Muscle of back (tissue), 13 donors: ENCODE data around the gene HOXA3. TPM values are rescaled to one million over a fixed set of nuclear protein-coding genes. Genes with fewer than 3 reads are reported as not detected.

Experiments
- DNase-seq, 3 donors: peaks; one replicate each; pipeline versions ENCODE4 v3.0.0 to v3.0.0-alpha.2; 2013
- long read RNA-seq, 9 donors: transcript quantifications; one replicate each; lab custom pipeline, GENCODE V29; 2026
- polyA plus RNA-seq, 10 donors: library from polyadenylated mRNA; unstranded; fragments of 120-200 nt; gene quantifications; one replicate each; pipeline ENCODE4 v1.2.1, GENCODE V29; 2013; ENCODE audit not compliant: insufficient read length in 10 of 10

The HOXA3 gene
- 10 to 100 TPM in 7 of 10 donors, 1 to 10 TPM in 3; 7.1 to 20.2 (median 13.8) TPM for polyA plus RNA-seq
- long read RNA-seq, donor 1 = 0 reads
- long read RNA-seq, donor 2 = 0 reads
- long read RNA-seq, donor 3 = 0 reads
- long read RNA-seq, donor 4, partial matches to known transcripts = 23 of 25 reads
- long read RNA-seq, donor 4, other reads (novel, unspliced or antisense) = 0 of 25 reads
- long read RNA-seq, donor 5, partial matches to known transcripts = 20 of 23 reads
- long read RNA-seq, donor 5, other reads (novel, unspliced or antisense) = 0 of 23 reads
- long read RNA-seq, donor 6, partial matches to known transcripts = 0 of 2 reads
- long read RNA-seq, donor 6, other reads (novel, unspliced or antisense) = 0 of 2 reads
- long read RNA-seq, donor 7 = 0 reads
- long read RNA-seq, donor 8 = 0 reads
- long read RNA-seq, donor 9 = 0 reads

GRCh38 chr7:27151931-27152815 lies at the start of gene HOXA3:
Gene HOXA3 (minus strand): TSS chr7:27152583. CDS start chr7:27110640, 41,943 bp downstream.
- DNase-seq = peak in 2 of 3 donors; percentile 76 to 94

DNA sequence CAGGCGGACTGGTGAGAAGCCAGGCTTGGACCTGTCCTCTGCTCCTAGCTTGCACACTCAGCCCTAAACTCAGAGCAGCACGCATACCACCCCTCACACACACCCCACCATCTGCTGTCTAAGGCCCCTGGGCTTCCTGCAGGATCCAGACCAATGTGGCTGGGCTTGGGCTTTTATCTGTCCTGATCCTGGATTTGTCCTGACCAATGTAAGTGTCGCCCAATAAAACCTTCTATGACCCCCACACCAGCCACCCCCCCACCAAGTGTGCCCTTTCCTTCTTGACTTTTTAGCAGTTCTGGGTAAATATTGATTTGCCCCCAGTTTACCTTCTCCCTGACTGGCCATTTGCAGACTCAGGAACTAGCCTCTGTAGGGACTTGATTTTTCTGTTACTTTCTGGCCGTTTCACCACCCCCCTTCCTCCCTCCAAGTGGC lies 49.2 kb upstream of the HOXA3 start:
- DNase-seq = no peak

DNA sequence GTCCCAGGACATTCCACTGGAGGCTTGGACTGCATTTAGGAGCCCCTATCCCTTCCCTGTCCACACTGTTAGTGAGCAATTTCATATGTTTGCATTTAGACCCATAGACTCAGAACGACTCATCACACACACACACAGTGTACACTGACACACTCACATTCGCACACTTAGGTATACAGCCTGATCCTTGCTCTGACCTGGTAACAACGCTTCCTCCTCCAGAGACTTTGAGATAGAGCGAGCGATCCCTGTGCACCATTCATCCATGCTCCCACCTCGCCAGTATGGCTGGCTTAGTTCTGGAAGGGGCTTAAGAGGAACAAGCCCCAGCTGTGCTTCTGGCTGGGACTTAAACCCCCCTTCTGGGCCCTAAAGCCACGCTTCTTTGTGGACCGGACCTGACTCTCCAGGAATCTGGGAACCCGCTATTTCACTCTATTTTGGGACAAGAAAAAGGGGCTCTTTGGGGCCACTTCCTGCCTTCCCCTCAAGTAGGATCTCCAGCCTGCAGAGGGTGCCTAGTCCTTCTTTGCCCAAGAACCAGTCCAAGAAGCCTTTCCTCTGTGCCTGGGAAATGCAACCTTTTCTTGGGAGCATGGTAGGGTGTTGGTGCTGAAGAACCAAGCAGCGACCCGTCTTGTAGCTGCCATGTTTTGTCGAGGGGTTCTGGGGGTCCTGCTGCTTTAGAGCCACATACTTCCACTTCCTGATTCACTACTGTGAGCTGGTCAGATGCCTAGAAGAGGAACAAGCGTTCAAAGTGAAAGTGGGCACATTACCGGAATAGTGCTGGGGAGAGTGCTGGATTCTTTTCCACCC lies 48.6 kb upstream of the HOXA3 start:
- peak in 1 of 3 donors; percentile 62 for DNase-seq

DNA sequence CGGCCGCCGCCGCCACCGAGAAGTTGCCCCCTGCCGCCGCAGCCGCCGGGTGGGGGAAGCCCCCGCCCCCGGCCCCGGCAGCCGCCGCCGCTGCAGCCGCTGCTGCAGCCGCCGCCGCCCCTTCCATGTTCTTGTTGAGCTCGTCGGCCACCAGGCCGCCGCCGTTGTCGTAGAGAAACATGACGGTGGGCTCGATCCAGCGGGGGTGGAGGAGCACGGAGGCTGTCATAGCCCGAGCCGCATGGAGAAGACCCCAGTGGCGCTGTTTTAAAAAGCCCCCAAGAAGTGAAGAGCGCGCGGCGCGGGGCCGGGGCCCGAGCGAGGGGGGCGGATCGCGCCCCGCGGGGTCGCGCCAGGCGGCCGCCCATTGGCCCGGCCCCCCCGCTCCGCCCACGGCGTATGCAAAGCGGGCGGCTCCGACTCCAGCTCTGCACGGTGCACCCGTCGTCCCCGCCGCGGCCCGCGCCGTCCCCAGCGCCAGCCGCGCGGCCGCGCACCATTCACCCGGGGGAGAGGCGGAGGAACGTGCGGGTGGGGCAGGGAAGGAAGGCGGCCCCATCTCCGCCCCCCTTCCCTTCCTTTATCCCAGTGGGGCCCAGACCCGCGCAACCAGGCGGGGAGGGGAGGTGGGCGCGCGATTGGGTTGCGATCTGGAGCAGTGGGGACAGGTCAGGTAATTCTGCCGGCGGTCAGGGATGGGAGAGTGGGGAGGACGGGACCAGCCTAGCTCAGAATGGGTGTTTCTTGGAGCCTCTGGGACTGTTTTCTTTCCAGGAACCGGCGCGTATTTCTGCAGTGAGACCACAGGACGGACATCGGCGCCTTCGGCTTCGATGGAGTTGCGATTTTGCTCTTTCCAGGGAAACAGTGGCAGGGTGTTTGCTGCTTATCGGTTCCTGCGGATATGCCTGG lies 47.7 kb upstream of the HOXA3 start, which contains the start of gene HOXA13:
TSS of gene HOXA13 (minus strand) at position 243 of the 912 bp plus-strand sequence. CDS start at position 229, 14 bp downstream.
- peak in 1 of 3 donors; percentile 69 for DNase-seq

- peak in 1 of 3 donors; percentile 79 for DNase-seq
These were observed 46.8 kb upstream of the HOXA3 start for GRCh38 chr7:27198871-27199801.

DNA sequence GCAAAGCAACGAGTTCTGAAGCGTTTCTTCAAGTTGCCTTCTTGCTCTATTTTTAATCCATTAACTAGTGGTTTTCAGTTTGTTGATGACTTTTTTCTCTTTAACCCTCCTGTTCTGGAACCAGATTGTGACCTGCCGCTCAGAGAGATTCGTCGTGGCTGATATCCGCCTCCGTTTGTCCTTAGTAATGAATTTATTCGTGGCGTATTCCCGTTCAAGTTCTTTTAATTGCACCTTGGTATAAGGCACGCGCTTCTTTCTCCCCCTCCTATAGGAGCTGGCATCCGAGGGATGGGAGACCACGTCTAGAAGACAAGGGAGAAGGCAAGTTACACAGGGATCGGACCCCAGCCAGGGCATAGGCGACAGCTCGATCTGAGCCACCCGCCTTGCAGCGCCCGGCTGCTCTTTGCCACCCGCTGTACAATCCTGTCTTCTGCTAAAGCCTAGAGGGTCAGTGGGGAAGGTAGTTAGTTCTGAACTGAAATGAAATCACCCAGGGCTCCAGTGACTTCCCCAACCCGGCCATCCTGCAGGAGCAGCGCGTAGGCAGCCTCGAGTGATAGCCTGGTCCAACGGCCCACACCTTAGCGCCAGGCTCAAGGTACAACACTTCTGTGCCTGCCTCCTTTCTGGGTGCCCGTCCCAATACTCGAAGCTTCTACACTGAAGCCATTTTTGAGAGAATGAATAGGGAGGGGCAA lies 45.9 kb upstream of the HOXA3 start:
- peak in 1 of 3 donors; percentile 73 for DNase-seq

DNA sequence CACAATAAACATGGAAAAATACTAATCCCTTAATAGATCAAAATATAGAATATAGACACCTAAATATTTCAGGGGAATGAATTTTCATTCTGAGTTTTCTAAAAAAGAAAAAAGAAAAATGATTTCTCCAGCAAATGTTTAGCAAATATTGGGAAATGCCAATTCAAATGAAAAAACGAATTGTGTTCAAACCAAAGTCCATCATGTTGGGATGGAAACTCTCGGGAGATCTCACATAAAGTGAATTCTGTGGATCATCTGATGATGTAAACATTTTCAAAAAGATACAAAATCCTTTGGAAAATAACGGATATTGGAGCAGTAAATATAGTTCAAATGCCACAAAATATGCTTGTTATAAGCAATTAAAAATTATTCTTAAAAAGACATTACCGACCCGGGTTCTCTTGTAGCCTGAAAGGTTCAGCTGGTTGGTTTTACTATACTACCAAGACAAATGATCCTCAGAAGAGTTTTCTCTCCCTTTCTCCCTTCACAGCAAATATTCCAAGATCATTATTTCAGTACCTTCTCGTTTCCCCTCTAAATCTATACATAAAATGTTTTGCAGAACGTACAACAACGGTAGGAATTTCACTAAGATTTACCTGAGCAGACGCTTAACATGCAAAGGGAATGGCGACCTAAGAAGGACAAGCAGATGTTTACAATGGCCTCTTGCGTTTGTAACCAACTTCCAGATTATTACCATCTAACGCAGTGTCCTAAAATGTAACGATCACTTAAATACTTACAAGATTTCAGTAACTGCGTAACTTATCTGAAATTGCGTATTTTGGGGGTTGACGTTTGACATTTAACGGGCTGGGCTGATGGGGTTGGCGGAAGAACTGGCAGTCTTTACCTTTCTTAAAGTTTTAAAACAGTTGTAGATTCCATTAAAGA lies 45.0 kb upstream of the HOXA3 start:
- DNase-seq = peak in 1 of 3 donors; percentile 83

GRCh38 chr7:27196287-27196767 lies 43.9 kb upstream of the HOXA3 start:
- DNase-seq = peak; percentile 72 to 92 (median 84)

DNA sequence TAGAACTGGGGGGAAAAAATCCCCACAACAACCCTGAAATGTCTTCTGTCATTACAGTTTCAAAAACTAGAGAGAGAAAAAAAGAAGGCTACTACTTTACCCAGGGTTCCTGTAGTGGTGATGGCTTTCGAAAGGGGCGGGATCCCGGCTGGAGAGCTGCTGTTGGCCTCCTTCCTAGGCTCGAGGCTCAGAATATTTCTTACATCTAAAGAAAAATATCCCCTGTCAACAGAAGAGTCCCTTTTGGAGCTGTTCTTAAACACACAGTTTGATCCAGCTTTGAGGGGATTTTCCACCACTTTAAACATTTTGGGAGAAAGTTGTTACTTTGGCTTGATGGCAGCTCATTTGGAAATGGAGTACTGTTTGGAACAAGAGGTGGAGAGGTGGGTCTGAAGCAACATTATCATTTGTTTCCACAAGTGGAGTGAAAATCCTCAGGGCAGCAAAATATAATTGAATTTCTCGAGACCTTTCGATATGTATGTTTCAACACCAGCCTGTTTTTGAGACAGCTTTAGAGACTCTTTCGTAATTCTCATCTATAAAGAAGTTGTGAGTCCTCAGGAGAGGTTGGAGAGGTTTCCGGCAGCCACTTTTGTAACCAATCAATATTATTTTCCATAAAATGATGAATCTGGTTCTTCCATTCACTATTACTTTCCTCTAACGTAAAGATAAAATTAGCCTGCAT lies 42.5 kb upstream of the HOXA3 start:
- peak in 2 of 3 donors; percentile 6 to 42 for DNase-seq

- no peak for DNase-seq
These were observed 41.6 kb upstream of the HOXA3 start for GRCh38 chr7:27194002-27194352.

DNA sequence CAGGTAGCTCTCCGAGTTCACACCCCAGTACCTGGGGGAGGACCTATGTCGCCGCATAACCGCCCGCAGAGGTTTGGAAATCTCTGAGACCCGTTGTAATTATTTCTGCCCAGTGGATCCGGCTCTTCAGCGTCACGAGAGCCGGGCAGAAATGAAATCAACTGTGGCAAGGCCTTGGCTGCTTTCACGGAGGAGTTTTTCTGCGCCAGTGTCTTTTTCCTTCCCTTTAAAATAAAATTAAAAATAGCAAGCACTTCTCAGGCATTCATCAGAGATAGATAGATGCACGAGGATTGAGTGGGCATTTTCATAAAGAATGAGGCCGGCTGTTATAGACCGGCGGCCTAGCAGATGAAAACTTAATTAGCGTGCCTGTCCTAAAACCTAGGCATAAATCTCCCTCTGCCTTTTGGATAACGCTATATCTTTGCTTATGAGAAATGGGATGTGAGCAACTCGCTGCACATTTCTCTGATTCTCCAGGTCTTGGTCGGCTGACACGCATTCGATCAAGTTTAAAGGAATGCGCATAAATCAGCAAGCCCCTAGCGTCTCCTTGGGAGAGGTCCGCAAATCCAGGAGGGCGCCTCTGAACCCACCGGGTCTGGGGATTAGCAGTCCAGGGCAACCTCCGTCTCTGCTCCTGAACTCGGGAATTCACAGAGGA lies 41.1 kb upstream of the HOXA3 start:
- DNase-seq = peak in 1 of 3 donors; percentile 69

GRCh38 chr7:27192546-27193334 lies 40.4 kb upstream of the HOXA3 start:
- peak in 1 of 3 donors; percentile 64 for DNase-seq

GRCh38 chr7:27191833-27192545 lies 39.6 kb upstream of the HOXA3 start:
- peak in 1 of 3 donors; percentile 45 for DNase-seq

GRCh38 chr7:27191161-27191731 lies 38.9 kb upstream of the HOXA3 start:
- DNase-seq = peak in 1 of 3 donors; percentile 13
